HEK293 (cell line): Measurements from ENCODE around the gene PHF10.

Source experiments
- CTCF ChIA-PET: fragments of 350-600 bp; formaldehyde crosslinking; extraction: SDS; loops from one replicate; lab custom pipeline; 2021; ENCODE audit warnings: antibody characterized with exemption; lab: Yijun Ruan, JAX
- POLR2A ChIA-PET: fragments of 300-600 bp; formaldehyde crosslinking; extraction: SDS; loops from one replicate; lab custom pipeline; 2020; ENCODE audit warnings: antibody characterized with exemption, inconsistent platforms; lab: Yijun Ruan, JAX
- H3K27ac ChIP-seq: fragments of 200-500 bp; sonication (Bioruptor generic); 2 replicates; pipeline ENCODE4 v1.5.1; 2014; ENCODE audit warnings: low read depth, low read length, control low read depth, inconsistent platforms; ENCODE audit errors: extremely low read depth
- H3K36me3 ChIP-seq, 2 experiments: fragments of 200-500 bp in 1 of 2; sonication (Bioruptor generic) in 1 of 2; 1 replicate in 1 of 2; 2 replicates in 1 of 2; pipeline ENCODE4 v1.5.1; 2014 to 2017; ENCODE audit warnings: inconsistent platforms in 2 of 2, low read length in 2 of 2; ENCODE audit not compliant: control insufficient read depth in 2 of 2, insufficient read depth in 1 of 2
- H3K4me1 ChIP-seq: fragments of 200-500 bp; sonication (Bioruptor generic); 2 replicates; pipeline ENCODE4 v1.5.1; 2014; ENCODE audit warnings: mild to moderate bottlenecking, low read length, inconsistent platforms; ENCODE audit not compliant: control insufficient read depth, insufficient read depth
- H3K4me3 ChIP-seq: 2 replicates; pipeline ENCODE4 v1.5.1; 2011; ENCODE audit warnings: low read depth, mild to moderate bottlenecking, control low read depth, low read length, moderate library complexity
- H3K9me3 ChIP-seq: fragments of 200-500 bp; sonication (Bioruptor generic); 2 replicates; pipeline ENCODE4 v1.5.1; 2014; ENCODE audit warnings: low read depth, low read length, inconsistent platforms; ENCODE audit not compliant: control insufficient read depth, insufficient read depth
- HOXA7 ChIP-seq: sonication (generic); formaldehyde crosslinking; IDR thresholded peaks from 2 replicates; pipeline ENCODE4 v1.8.1; 2022; ENCODE audit warnings: missing genetic modification reagents, borderline replicate concordance
- SCRT2 ChIP-seq: fragments of 450-650 bp; formaldehyde crosslinking; IDR thresholded peaks from 2 replicates; pipeline ENCODE4 v1.5.1; 2016; ENCODE audit warnings: missing biosample characterization, missing genetic modification characterization
- TCF7L2 ChIP-seq: IDR thresholded peaks from 2 replicates; pipeline ENCODE4 v1.6.1; 2011; ENCODE audit warnings: low read depth, mild to moderate bottlenecking, inconsistent platforms, low read length, moderate library complexity, borderline replicate concordance
- ZBTB17 ChIP-seq: fragments of 450-650 bp; formaldehyde crosslinking; IDR thresholded peaks from 2 replicates; pipeline ENCODE4 v1.5.1; 2016; ENCODE audit warnings: missing biosample characterization, missing genetic modification characterization
- ZBTB20 ChIP-seq: fragments of 450-650 bp; formaldehyde crosslinking; IDR thresholded peaks from 2 replicates; pipeline ENCODE4 v1.5.1; 2016; ENCODE audit warnings: missing biosample characterization, missing genetic modification characterization
- ZBTB48 ChIP-seq: fragments of 450-650 bp; formaldehyde crosslinking; IDR thresholded peaks from 2 replicates; pipeline ENCODE4 v1.5.1; 2016; ENCODE audit warnings: missing biosample characterization, missing genetic modification characterization
- ZFP37 ChIP-seq: fragments of 450-650 bp; formaldehyde crosslinking; IDR thresholded peaks from 2 replicates; pipeline ENCODE4 v1.5.1; 2016; ENCODE audit warnings: missing biosample characterization, missing genetic modification characterization
- ZNF10 ChIP-seq: fragments of 450-650 bp; formaldehyde crosslinking; IDR thresholded peaks from 2 replicates; pipeline ENCODE4 v1.5.1; 2017; ENCODE audit warnings: missing biosample characterization, missing genetic modification characterization
- ZNF112 ChIP-seq: fragments of 450-650 bp; formaldehyde crosslinking; IDR thresholded peaks from 2 replicates; pipeline ENCODE4 v1.5.0; 2017; ENCODE audit warnings: missing biosample characterization, missing genetic modification characterization
- ZNF138 ChIP-seq: fragments of 450-650 bp; formaldehyde crosslinking; IDR thresholded peaks from 2 replicates; pipeline ENCODE4 v1.5.1; 2016; ENCODE audit warnings: missing biosample characterization, missing genetic modification characterization, borderline replicate concordance
- ZNF175 ChIP-seq: fragments of 450-650 bp; formaldehyde crosslinking; IDR thresholded peaks from 2 replicates; pipeline ENCODE4 v1.5.1; 2016; ENCODE audit warnings: missing biosample characterization, missing genetic modification characterization
- ZNF266 ChIP-seq: fragments of 450-650 bp; formaldehyde crosslinking; IDR thresholded peaks from 2 replicates; pipeline ENCODE4 v1.5.1; 2016; ENCODE audit warnings: missing biosample characterization, missing genetic modification characterization, low read depth
- ZNF324 ChIP-seq: fragments of 450-650 bp; formaldehyde crosslinking; IDR thresholded peaks from 2 replicates; pipeline ENCODE4 v1.5.1; 2016; ENCODE audit warnings: missing biosample characterization, missing genetic modification characterization
- ZNF335 ChIP-seq: fragments of 450-650 bp; formaldehyde crosslinking; conservative IDR thresholded peaks from 2 replicates; pipeline ENCODE4 v1.5.1; 2016; ENCODE audit warnings: missing biosample characterization, missing genetic modification characterization
- ZNF350 ChIP-seq: fragments of 450-650 bp; formaldehyde crosslinking; IDR thresholded peaks from 2 replicates; pipeline ENCODE4 v1.5.0; 2017; ENCODE audit warnings: missing biosample characterization, mild to moderate bottlenecking, missing genetic modification characterization
- ZNF404 ChIP-seq: fragments of 450-650 bp; formaldehyde crosslinking; IDR thresholded peaks from 2 replicates; pipeline ENCODE4 v1.5.1; 2017; ENCODE audit warnings: missing biosample characterization, missing genetic modification characterization
- ZNF473 ChIP-seq: fragments of 450-650 bp; formaldehyde crosslinking; IDR thresholded peaks from 2 replicates; pipeline ENCODE4 v1.5.1; 2017; ENCODE audit warnings: missing biosample characterization, missing genetic modification characterization
- ZNF48 ChIP-seq: fragments of 450-650 bp; formaldehyde crosslinking; IDR thresholded peaks from 2 replicates; pipeline ENCODE4 v1.5.1; 2016; ENCODE audit warnings: missing biosample characterization, missing genetic modification characterization
- ZNF560 ChIP-seq: fragments of 450-650 bp; formaldehyde crosslinking; IDR thresholded peaks from 2 replicates; pipeline ENCODE4 v1.5.1; 2017; ENCODE audit warnings: missing biosample characterization, missing genetic modification characterization, borderline replicate concordance
- ZNF776 ChIP-seq: fragments of 450-650 bp; formaldehyde crosslinking; IDR thresholded peaks from 2 replicates; pipeline ENCODE4 v1.5.0; 2017; ENCODE audit warnings: missing biosample characterization, missing genetic modification characterization, borderline replicate concordance
- ZXDB ChIP-seq: fragments of 450-650 bp; formaldehyde crosslinking; IDR thresholded peaks from 2 replicates; pipeline ENCODE4 v1.5.1; 2016; ENCODE audit warnings: missing biosample characterization, missing genetic modification characterization
- TF ChIP-seq, protein P1 (sequence below): fragments of 450-650 bp; formaldehyde crosslinking; IDR thresholded peaks from 2 replicates; pipeline ENCODE4 v1.5.1; 2016; ENCODE audit warnings: missing biosample characterization, missing genetic modification characterization
- TF ChIP-seq, protein P2 (sequence below): fragments of 450-650 bp; formaldehyde crosslinking; IDR thresholded peaks from 2 replicates; pipeline ENCODE4 v1.5.1; 2017; ENCODE audit warnings: missing biosample characterization, missing genetic modification characterization
- TF ChIP-seq, protein P3 (sequence below): fragments of 450-650 bp; formaldehyde crosslinking; IDR thresholded peaks from 2 replicates; pipeline ENCODE4 v1.5.1; 2017; ENCODE audit warnings: missing biosample characterization, missing genetic modification characterization

PHF10 gene

DNA sequence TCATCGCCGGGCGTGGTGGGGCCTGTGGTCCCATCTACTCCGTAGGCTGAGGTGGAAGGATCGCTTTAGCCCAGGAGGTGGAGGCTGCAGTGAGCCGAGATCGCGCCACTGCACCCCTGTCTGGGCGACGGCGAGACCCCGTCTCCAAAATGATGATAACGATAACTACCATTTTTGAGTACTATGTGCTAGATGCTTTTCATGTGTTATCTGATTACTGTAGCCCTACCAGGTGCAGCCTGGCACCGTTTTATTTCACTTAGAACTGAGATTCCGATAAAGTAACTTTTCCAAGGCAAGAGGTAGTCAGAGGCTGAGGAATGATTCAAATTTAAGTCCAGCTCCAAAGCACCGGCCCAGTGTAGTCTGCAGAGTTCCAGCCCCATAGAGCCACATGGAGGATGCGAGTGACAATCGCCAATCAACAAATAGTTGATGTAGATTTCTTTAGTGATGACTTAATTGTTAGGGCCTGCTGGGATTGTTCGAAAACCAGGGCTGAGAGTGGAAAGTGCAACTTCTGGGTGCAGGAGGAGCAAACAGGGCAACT, 27.8 kb upstream of the PHF10 start:
- H3K36me3 ChIP-seq: peaks cover 0 to 20% of the 10 kb centered on the region in 2 experiments; a peak in 1 of 3 replicates
- CTCF ChIA-PET: interaction anchor here (0.6 to 3.4 kb wide), 5 partner anchors 10 to 213 kb away, joined by 3 to 11 read pairs (median 3); no protein-coding TSS in a partner anchor
- peak overlapping the region; percentile 92 for H3K27ac ChIP-seq
- TF ChIP-seq SCRT2 (tag by site-specific recombination): no peak
- no peak for TF ChIP-seq ZBTB48 (tag by site-specific recombination)
- no peak for TF ChIP-seq ZNF48 (tag by site-specific recombination)
- 0 out of 2 replicates have a peak, but pooled peaks have one; percentile 35 for TF ChIP-seq ZBTB20 (tag by site-specific recombination)
- no peak for TF ChIP-seq ZNF776 (tag by site-specific recombination)
- TF ChIP-seq ZNF335 (tag by site-specific recombination): peak; percentile 44
- TF ChIP-seq ZBTB17 (tag by site-specific recombination): peak; percentile 7; the same call in 1 of the 2 replicates
- TF ChIP-seq ZNF324 (tag by site-specific recombination): no peak
- TF ChIP-seq ZFP37 (tag by site-specific recombination): peak; percentile 35; the same call in 1 of the 2 replicates
- no peak for TF ChIP-seq ZNF473 (tag by site-specific recombination)
- TF ChIP-seq ZNF138 (tag by site-specific recombination): no peak
- TF ChIP-seq ZXDB (tag by site-specific recombination): peak; percentile 99
- no peak for TF ChIP-seq TCF7L2
- TF ChIP-seq, protein P1, sequence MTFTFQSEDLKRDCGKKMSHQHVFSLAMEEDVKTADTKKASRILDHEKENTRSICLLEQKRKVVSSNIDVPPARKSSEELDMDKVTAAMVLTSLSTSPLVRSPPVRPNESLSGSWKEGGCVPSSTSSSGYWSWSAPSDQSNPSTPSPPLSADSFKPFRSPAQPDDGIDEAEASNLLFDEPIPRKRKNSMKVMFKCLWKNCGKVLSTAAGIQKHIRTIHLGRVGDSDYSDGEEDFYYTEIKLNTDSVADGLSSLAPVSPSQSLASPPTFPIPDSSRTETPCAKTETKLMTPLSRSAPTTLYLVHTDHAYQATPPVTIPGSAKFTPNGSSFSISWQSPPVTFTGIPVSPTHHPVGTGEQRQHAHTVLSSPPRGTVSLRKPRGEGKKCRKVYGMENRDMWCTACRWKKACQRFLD (tag by site-specific recombination): no peak
- no peak; the same call in 1 of the 2 replicates for TF ChIP-seq HOXA7 (CRISPR knock-in tag)
- no peak for TF ChIP-seq ZNF404 (tag by site-specific recombination)
- H3K9me3 ChIP-seq: no peaks in the 10 kb centered on the region
- peaks cover 12% of the 10 kb centered on the region; the same call in 1 of the 2 replicates for H3K4me1 ChIP-seq
- POLR2A ChIA-PET: interaction anchor here (0.5 to 3.0 kb wide), 19 partner anchors 14 to 808 kb away, joined by 3 to 21 read pairs (median 4); partner anchors contain the start of genes C6orf120, PSMB1, TBP and WDR27
- H3K4me3 ChIP-seq: peak overlapping the region; percentile 75

DNA sequence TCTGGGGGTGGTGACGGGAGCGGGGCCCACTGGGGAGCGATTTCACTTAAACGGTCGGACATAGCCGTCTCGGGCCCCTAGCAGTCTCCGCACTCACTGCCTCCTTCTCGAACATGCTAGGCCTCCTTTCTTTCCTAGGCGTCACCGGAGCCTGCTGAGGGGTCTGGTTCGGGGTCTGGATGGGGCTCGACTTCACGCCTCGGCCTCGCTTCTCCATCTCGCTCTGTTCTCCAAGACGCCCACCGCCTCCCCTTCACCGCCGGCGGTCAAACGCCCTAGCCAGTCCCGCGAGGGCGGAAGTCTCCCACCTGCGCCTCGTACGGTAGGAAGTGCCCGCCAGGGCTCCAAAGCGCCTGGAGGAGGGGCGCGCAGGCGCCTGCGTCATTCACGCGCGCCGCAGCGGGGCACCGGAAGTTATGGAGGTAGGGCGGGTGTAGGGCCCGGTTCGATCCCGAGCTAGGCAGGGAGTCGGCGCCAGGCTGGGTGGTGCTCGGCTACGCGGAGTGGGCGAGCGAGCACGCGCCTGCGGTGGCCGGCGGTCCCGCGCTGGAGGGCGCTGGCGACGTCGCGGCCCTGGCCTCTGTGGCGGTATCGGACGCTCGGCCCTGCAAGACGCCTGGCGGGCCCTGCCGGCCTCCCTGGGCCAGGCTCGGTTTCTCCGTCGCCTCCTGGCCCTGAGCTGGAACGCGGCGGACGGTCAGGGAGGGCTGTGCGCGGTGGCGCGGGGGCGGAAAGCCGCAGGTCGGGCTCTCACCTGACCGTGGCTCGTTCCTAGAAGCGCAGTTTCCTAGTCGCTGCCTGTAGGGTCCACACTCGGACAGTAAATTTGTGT, 27.2 kb upstream of the PHF10 start, which contains the start of the genes DYNLT2 and ERMARD:
TSS of gene DYNLT2 (minus strand) at position 331 of the 832 bp plus-strand sequence. CDS start at position 217, 114 bp downstream.
TSS of gene ERMARD (plus strand) at position 381 of the 832 bp plus-strand sequence. CDS start at position 417, 36 bp downstream.
- Histone ChIP-seq H3K9me3 (no peaks in the 10 kb centered on the region), H3K27ac (peak within 1 kb of the TSS; percentile 92), H3K4me1 (peaks cover 12% of the 10 kb centered on the region; the same call in 1 of the 2 replicates), H3K4me3 (peak within 1 kb of the TSS; percentile 75), H3K36me3 (peaks cover 0 to 13% of the 10 kb centered on the region in 2 experiments; a peak in 1 of 3 replicates)
- ChIA-PET POLR2A (interaction anchor here (0.5 to 3.0 kb wide), 20 partner anchors 12 to 808 kb away, joined by 3 to 21 read pairs (median 4); partner anchors contain the start of genes C6orf120, PSMB1, TBP and WDR27), CTCF (interaction anchor here (0.6 to 3.4 kb wide), 4 partner anchors 11 to 72 kb away, joined by 3 to 11 read pairs (median 3); no protein-coding TSS in a partner anchor)
- TF ChIP-seq ZNF350 (tag by site-specific recombination) (no peak), ZNF10 (tag by site-specific recombination) (peak; percentile 31), ZNF266 (no peak), ZNF560 (tag by site-specific recombination) (no peak), ZNF776 (tag by site-specific recombination) (no peak), ZNF175 (no peak), ZNF112 (no peak)
- TF ChIP-seq, protein P2, sequence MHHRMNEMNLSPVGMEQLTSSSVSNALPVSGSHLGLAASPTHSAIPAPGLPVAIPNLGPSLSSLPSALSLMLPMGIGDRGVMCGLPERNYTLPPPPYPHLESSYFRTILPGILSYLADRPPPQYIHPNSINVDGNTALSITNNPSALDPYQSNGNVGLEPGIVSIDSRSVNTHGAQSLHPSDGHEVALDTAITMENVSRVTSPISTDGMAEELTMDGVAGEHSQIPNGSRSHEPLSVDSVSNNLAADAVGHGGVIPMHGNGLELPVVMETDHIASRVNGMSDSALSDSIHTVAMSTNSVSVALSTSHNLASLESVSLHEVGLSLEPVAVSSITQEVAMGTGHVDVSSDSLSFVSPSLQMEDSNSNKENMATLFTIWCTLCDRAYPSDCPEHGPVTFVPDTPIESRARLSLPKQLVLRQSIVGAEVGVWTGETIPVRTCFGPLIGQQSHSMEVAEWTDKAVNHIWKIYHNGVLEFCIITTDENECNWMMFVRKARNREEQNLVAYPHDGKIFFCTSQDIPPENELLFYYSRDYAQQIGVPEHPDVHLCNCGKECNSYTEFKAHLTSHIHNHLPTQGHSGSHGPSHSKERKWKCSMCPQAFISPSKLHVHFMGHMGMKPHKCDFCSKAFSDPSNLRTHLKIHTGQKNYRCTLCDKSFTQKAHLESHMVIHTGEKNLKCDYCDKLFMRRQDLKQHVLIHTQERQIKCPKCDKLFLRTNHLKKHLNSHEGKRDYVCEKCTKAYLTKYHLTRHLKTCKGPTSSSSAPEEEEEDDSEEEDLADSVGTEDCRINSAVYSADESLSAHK (tag by site-specific recombination): no peak
- TF ChIP-seq, protein P3, sequence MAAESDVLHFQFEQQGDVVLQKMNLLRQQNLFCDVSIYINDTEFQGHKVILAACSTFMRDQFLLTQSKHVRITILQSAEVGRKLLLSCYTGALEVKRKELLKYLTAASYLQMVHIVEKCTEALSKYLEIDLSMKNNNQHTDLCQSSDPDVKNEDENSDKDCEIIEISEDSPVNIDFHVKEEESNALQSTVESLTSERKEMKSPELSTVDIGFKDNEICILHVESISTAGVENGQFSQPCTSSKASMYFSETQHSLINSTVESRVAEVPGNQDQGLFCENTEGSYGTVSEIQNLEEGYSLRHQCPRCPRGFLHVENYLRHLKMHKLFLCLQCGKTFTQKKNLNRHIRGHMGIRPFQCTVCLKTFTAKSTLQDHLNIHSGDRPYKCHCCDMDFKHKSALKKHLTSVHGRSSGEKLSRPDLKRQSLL (tag by site-specific recombination): peak; percentile 80
